ENCODE results near the gene PCNX2.

The PCNX2 gene

GRCh38 chr1:232979558-232979957 is 316.0 kb downstream of the PCNX2 start:
- DNase-seq: no peak

GRCh38 chr1:232978815-232979214 is 316.7 kb downstream of the PCNX2 start:
- DNase-seq: no peak

GRCh38 chr1:232978091-232978634 is 317.4 kb downstream of the PCNX2 start:
- no peak for DNase-seq

GRCh38 chr1:232974971-232975370 is 320.6 kb downstream of the PCNX2 start:
- DNase-seq: no peak

GRCh38 chr1:232973652-232974611 is 321.6 kb downstream of the PCNX2 start:
- DNase-seq: no peak

GRCh38 chr1:232970508-232970907 is 325.0 kb downstream of the PCNX2 start:
- no peak for DNase-seq

GRCh38 chr1:232969799-232970198 is 325.7 kb downstream of the PCNX2 start:
- no peak for DNase-seq

- no peak for DNase-seq
Observed at GRCh38 chr1:232968965-232969364, 326.6 kb downstream of the PCNX2 start.

- no peak for DNase-seq
Observed at GRCh38 chr1:232968391-232968790, 327.1 kb downstream of the PCNX2 start.

- DNase-seq: no peak
Observed at GRCh38 chr1:232966663-232967062, 328.9 kb downstream of the PCNX2 start.

GRCh38 chr1:232965912-232966217 is 329.7 kb downstream of the PCNX2 start:
- DNase-seq: no peak

GRCh38 chr1:232965124-232965911 is 330.2 kb downstream of the PCNX2 start:
- DNase-seq: no peak

GRCh38 chr1:232964601-232965000 is 330.9 kb downstream of the PCNX2 start:
- DNase-seq: no peak

GRCh38 chr1:232962761-232963745 is 332.5 kb downstream of the PCNX2 start:
- no peak for DNase-seq

- no peak for DNase-seq
Observed at GRCh38 chr1:232958067-232958466, 337.5 kb downstream of the PCNX2 start.

GRCh38 chr1:232956081-232956480 is 339.4 kb downstream of the PCNX2 start:
- no peak for DNase-seq

GRCh38 chr1:232954594-232955365 is 340.7 kb downstream of the PCNX2 start:
- no peak for DNase-seq

GRCh38 chr1:232952514-232953499 is 342.7 kb downstream of the PCNX2 start:
- DNase-seq: no peak

GRCh38 chr1:232951605-232952004 is 343.9 kb downstream of the PCNX2 start:
- DNase-seq: no peak

- DNase-seq: no peak
Observed at GRCh38 chr1:232951180-232951579, 344.3 kb downstream of the PCNX2 start.
